ENCODE results near the gene DNAJA3. TPM values are rescaled to one million over a fixed set of nuclear protein-coding genes. Genes with fewer than 3 reads are reported as not detected.

DNAJA3 gene
- 10 to 100 TPM; 31.2 to 61.8 (median 36.6) TPM for total RNA-seq

DNA sequence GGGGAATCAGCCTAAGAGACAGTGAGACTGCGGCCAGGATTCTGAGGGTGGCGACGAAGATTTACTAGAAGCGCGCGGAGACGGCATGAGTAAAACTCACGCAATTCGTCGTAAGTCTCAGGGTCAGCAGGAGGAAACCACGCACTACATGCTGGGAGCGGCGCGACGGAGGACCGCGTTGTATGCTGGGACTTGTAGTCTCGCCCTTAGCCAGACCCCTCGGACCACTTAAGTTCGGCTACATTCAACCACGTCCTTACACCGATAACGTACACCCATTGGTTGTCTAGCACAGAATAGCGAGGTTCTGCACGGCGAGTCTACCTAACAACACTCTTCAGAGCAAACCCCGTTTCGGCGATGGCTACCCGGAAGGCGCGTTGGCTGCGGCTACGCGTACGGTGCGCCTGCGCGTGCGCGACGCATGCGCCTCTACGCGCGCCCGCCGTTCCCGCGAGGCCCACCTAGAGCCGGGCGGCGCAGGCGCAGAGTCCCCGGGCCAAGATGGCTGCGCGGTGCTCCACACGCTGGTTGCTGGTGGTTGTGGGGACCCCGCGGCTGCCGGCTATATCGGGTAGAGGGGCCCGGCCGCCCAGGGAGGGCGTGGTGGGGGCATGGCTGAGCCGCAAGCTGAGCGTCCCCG, at the start of gene DNAJA3:
DNAJA3 (plus strand) TSS at position 491 of the 643 bp plus-strand sequence; CDS start at position 505, 14 bp downstream.
- Histone ChIP-seq H3K36me3 (peaks cover 0 to 3% (median 0%) of the 10 kb centered on the region in 4 donors), H3K9me3 (no peaks in the 10 kb centered on the region), H3K27ac (peak within 1 kb of the TSS; percentile 95 to 98 (median 96)), H3K4me3 (peak within 1 kb of the TSS; percentile 70 to 98 (median 90)), H3K4me1 (peaks cover 15 to 26% (median 20%) of the 10 kb centered on the region in 4 donors), H3K27me3 (no peaks in the 10 kb centered on the region)
- DNase-seq: peak; percentile 92 to 99
- ATAC-seq (ENCODE audit: low FRiP score in 2 of 2): peak; percentile 97 to 99
- 0 to 1% methylated on average over 26 to 36 of the region's 68 CpGs for WGBS, 2 donors
- TF ChIP-seq POLR2A (IDR thresholded peaks at IDR 0.05) (peak in 3 of 4 donors; percentile 36 to 87 (median 57)), POLR2AphosphoS5 (IDR thresholded peaks at IDR 0.05) (peak; percentile 87 to 91), EP300 (IDR thresholded peaks at IDR 0.05) (no peak)
- TF ChIP-seq, protein P1, sequence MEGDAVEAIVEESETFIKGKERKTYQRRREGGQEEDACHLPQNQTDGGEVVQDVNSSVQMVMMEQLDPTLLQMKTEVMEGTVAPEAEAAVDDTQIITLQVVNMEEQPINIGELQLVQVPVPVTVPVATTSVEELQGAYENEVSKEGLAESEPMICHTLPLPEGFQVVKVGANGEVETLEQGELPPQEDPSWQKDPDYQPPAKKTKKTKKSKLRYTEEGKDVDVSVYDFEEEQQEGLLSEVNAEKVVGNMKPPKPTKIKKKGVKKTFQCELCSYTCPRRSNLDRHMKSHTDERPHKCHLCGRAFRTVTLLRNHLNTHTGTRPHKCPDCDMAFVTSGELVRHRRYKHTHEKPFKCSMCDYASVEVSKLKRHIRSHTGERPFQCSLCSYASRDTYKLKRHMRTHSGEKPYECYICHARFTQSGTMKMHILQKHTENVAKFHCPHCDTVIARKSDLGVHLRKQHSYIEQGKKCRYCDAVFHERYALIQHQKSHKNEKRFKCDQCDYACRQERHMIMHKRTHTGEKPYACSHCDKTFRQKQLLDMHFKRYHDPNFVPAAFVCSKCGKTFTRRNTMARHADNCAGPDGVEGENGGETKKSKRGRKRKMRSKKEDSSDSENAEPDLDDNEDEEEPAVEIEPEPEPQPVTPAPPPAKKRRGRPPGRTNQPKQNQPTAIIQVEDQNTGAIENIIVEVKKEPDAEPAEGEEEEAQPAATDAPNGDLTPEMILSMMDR (IDR thresholded peaks at IDR 0.05): peak in 3 of 6 experiments; percentile 29 to 49 (median 37)

DNA sequence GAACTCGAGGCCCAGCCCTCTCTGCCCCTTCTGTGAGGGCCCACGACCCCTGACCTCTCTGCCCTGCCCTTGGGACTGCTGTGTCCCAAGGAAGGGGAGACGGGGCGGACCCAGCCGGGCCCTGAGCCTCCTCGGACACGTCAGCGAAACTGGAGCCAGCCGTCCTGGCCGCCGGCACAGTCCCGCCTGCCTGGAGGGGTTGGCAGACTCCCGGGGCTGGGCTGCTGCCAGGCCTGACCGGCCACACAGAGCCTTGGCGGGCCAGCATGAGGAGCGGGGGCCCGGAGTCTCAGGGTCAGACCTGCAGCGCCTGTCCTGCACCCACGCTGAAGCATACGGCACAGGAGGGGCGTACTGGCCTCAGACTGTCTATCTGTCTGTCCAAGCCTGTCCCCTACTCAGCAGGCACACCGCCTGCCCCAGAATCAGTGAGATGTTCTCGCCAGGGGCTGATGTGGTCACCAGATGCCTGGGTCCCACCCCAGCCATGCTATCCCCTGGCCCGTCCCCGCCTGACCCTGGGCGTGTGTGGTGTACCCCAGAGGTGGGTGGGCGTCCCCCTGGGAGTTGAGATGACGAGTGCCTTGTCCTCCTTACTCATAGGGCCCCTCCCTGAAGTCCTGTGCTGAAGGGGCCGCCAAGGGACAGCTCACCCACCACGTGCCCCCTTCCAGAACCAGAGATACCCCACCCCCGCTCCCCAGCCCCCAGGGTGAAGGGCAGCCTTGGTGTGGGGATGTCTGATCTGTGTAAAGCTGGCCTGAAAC, 49.4 kb upstream of the DNAJA3 start:
- Histone ChIP-seq H3K27ac (peak overlapping the region; percentile 82 to 92 (median 85)), H3K36me3 (peaks cover 2 to 24% (median 9%) of the 10 kb centered on the region in 4 donors), H3K4me3 (peak overlapping the region in 2 of 4 donors; percentile 15 to 23), H3K27me3 (no peaks in the 10 kb centered on the region), H3K4me1 (peaks cover 71 to 84% (median 75%) of the 10 kb centered on the region in 4 donors), H3K9me3 (no peaks in the 10 kb centered on the region)
- 37 to 39% methylated on average over 4 to 26 of the region's 31 CpGs for WGBS, 2 donors
- ATAC-seq (ENCODE audit: low FRiP score in 2 of 2) (peak; percentile 71 to 74), DNase-seq (peak; percentile 92 to 97)
- TF ChIP-seq EP300 (IDR thresholded peaks at IDR 0.05) (peak in 1 of 4 donors; percentile 2), POLR2AphosphoS5 (IDR thresholded peaks at IDR 0.05) (peak in 1 of 2 donors; percentile 55)
- TF ChIP-seq, protein P1 (IDR thresholded peaks at IDR 0.05): no peak

DNA sequence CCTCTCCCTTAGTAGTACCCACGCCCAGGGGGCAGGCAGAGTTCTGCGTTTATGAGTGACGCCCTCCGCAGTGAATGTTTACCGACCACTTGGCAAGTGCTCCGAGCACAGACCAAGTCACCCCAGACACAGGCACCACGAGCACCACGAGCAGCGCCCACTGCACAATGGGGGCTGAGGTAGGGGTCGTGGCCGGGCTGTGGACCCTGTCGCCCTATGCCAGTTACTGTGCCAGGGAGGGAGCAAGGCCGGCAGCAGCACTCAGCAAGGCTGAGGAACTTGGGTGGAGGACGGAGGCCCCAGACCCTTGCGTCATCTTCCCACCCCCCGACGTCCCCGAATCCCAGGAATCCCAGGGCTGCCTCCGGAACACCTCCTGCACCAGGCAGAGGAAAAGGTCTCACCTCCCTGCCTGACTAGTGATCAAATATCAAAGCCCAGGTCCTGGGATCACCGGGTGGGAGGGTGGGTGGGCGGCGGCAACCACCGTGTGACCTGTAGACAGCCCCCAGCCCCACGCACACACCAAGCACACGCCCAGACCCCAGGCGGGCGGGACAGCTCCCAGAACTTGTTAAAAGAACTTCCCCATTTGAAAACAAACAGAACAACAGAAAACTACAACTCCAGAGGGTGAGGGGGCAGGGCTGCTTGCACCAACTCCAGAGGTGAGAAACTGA, 48.6 kb upstream of the DNAJA3 start:
- no peaks in the 10 kb centered on the region for H3K27me3 ChIP-seq
- DNase-seq: no peak
- no peak for ATAC-seq (ENCODE audit: low FRiP score in 2 of 2)
- peak overlapping the region; percentile 82 to 92 (median 85) for H3K27ac ChIP-seq
- 62 to 79% methylated on average over 8 to 27 of the region's 27 CpGs for WGBS, 2 donors
- H3K9me3 ChIP-seq: no peaks in the 10 kb centered on the region
- H3K4me1 ChIP-seq: peaks cover 70 to 76% (median 73%) of the 10 kb centered on the region in 4 donors
- H3K4me3 ChIP-seq: peak overlapping the region in 1 of 4 donors; percentile 15
- peaks cover 8 to 31% (median 16%) of the 10 kb centered on the region in 4 donors for H3K36me3 ChIP-seq
- TF ChIP-seq POLR2A (IDR thresholded peaks at IDR 0.05): no peak
- TF ChIP-seq, protein P1 (IDR thresholded peaks at IDR 0.05): no peak
- no peak for TF ChIP-seq EP300 (IDR thresholded peaks at IDR 0.05)
- TF ChIP-seq POLR2AphosphoS5 (IDR thresholded peaks at IDR 0.05): no peak

DNA sequence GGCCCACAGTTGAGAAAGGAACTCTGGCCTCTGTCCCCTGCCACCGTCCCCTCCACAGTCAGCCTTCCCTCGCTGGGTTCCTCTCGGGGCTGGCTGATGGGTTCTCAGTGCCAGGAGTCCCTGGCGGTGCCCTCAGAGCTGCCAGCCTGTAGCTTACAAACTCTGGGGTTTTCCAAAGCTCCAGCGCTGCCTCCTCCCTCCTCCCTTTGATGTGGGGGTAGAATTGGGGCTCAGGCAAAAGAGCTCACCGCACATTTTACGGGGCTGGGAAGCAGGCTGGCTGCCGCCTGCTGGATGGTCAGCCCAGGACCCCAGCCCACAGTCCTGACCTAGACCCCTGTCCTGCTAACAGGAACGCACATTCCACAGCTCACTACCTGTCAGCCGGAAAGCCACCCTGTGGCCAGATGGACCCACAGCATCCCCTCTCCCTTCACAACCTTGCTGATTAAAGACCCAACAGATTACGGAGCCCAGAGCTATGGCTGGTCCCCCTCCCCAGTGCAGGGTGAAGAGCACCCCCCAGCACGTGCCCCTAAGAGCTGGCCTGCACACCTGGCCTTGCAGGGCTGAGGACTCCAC, 48.0 kb upstream of the DNAJA3 start:
- WGBS, 2 donors: 72 to 81% methylated on average over 12 of the region's 12 CpGs
- TF ChIP-seq POLR2A (IDR thresholded peaks at IDR 0.05) (no peak), POLR2AphosphoS5 (IDR thresholded peaks at IDR 0.05) (no peak), EP300 (IDR thresholded peaks at IDR 0.05) (no peak)
- TF ChIP-seq, protein P1 (IDR thresholded peaks at IDR 0.05): no peak
- no peaks in the 10 kb centered on the region for H3K9me3 ChIP-seq
- H3K27me3 ChIP-seq: no peaks in the 10 kb centered on the region
- H3K4me3 ChIP-seq: no peak overlapping the region
- H3K36me3 ChIP-seq: peaks cover 13 to 37% (median 23%) of the 10 kb centered on the region in 4 donors
- H3K27ac ChIP-seq: peak overlapping the region; percentile 82 to 92 (median 85)
- ATAC-seq (ENCODE audit: low FRiP score in 2 of 2) (no peak), DNase-seq (no peak)
- peaks cover 64 to 70% (median 67%) of the 10 kb centered on the region in 4 donors for H3K4me1 ChIP-seq

Data from upper lobe of left lung (tissue), 6 donors.